ENCODE data around the gene SMPDL3A.

The SMPDL3A gene

GRCh38 chr6:122800906-122801305 is 11.8 kb downstream of the SMPDL3A start:
- no peak overlapping the region for H3K4me3 Mint-ChIP-seq
- no peak overlapping the region for H3K27ac Mint-ChIP-seq
- no peaks in the 10 kb centered on the region for H3K27me3 Mint-ChIP-seq (ENCODE audit: low read depth, poor library complexity)
- no peak for DNase-seq
- no peak for TF ChIP-seq CTCF (IDR thresholded peaks at IDR 0.05)
- no peaks in the 10 kb centered on the region for H3K9me3 Mint-ChIP-seq
- H3K4me1 Mint-ChIP-seq, result peaks cover 15% of the 10 kb centered on the region
- peaks cover 5% of the 10 kb centered on the region for H3K36me3 Mint-ChIP-seq (ENCODE audit: low read depth)

GRCh38 chr6:122801397-122801796 is 12.3 kb downstream of the SMPDL3A start:
- Mint-ChIP-seq H3K27me3 (ENCODE audit: low read depth, poor library complexity) (no peaks in the 10 kb centered on the region), H3K9me3 (no peaks in the 10 kb centered on the region), H3K36me3 (ENCODE audit: low read depth) (peaks cover 5% of the 10 kb centered on the region), H3K27ac (no peak overlapping the region), H3K4me1 (peaks cover 15% of the 10 kb centered on the region), H3K4me3 (no peak overlapping the region)
- DNase-seq, result no peak
- TF ChIP-seq CTCF (IDR thresholded peaks at IDR 0.05), result no peak

GRCh38 chr6:122803171-122803661 is 14.2 kb downstream of the SMPDL3A start:
- Mint-ChIP-seq H3K27me3 (ENCODE audit: low read depth, poor library complexity) (no peaks in the 10 kb centered on the region), H3K9me3 (no peaks in the 10 kb centered on the region), H3K4me3 (no peak overlapping the region), H3K27ac (no peak overlapping the region), H3K36me3 (ENCODE audit: low read depth) (peaks cover 5% of the 10 kb centered on the region), H3K4me1 (peaks cover 15% of the 10 kb centered on the region)
- no peak for TF ChIP-seq CTCF (IDR thresholded peaks at IDR 0.05)
- DNase-seq, result no peak

- DNase-seq, result no peak
- Mint-ChIP-seq H3K27ac (no peak overlapping the region), H3K36me3 (ENCODE audit: low read depth) (peaks cover 5% of the 10 kb centered on the region), H3K4me1 (peaks cover 15% of the 10 kb centered on the region), H3K27me3 (ENCODE audit: low read depth, poor library complexity) (no peaks in the 10 kb centered on the region), H3K4me3 (no peak overlapping the region), H3K9me3 (no peaks in the 10 kb centered on the region)
- no peak for TF ChIP-seq CTCF (IDR thresholded peaks at IDR 0.05)
Observed at GRCh38 chr6:122804962-122805485, 16.0 kb downstream of the SMPDL3A start.

- no peaks in the 10 kb centered on the region for H3K9me3 Mint-ChIP-seq
- no peak overlapping the region for H3K4me3 Mint-ChIP-seq
- no peak overlapping the region for H3K27ac Mint-ChIP-seq
- peaks cover 4% of the 10 kb centered on the region for H3K4me1 Mint-ChIP-seq
- DNase-seq, result no peak
- no peak for TF ChIP-seq CTCF (IDR thresholded peaks at IDR 0.05)
- H3K27me3 Mint-ChIP-seq (ENCODE audit: low read depth, poor library complexity), result no peaks in the 10 kb centered on the region
- H3K36me3 Mint-ChIP-seq (ENCODE audit: low read depth), result peaks cover 11% of the 10 kb centered on the region
Observed at GRCh38 chr6:122806291-122806690, 17.2 kb downstream of the SMPDL3A start.

- no peak for TF ChIP-seq CTCF (IDR thresholded peaks at IDR 0.05)
- H3K27ac Mint-ChIP-seq, result no peak overlapping the region
- H3K36me3 Mint-ChIP-seq (ENCODE audit: low read depth), result peaks cover 11% of the 10 kb centered on the region
- no peak for DNase-seq
- peaks cover 2% of the 10 kb centered on the region for H3K27me3 Mint-ChIP-seq (ENCODE audit: low read depth, poor library complexity)
- H3K9me3 Mint-ChIP-seq, result no peaks in the 10 kb centered on the region
- H3K4me1 Mint-ChIP-seq, result no peaks in the 10 kb centered on the region
- H3K4me3 Mint-ChIP-seq, result no peak overlapping the region
Observed at GRCh38 chr6:122808121-122808885, 19.2 kb downstream of the SMPDL3A start.

Data from nephron progenitor cell (in vitro differentiated cells).